Measurements from ENCODE around the gene PLK1.

PLK1 gene

GRCh38 chr16:23679986-23680336 lies 1.3 kb downstream of the PLK1 start:
- no peak for DNase-seq (ENCODE audit: low read depth)
- TF ChIP-seq CTCF (conservative IDR thresholded peaks at IDR 0.05; ENCODE audit: low read length) = no peak
- H3K4me3 ChIP-seq (ENCODE audit: low read length) = peak overlapping the region; percentile 75

GRCh38 chr16:23682181-23682580 lies 3.5 kb downstream of the PLK1 start:
- no peak overlapping the region for H3K4me3 ChIP-seq (ENCODE audit: low read length)
- DNase-seq (ENCODE audit: low read depth) = peak; percentile 53
- no peak for TF ChIP-seq CTCF (conservative IDR thresholded peaks at IDR 0.05; ENCODE audit: low read length)

GRCh38 chr16:23683487-23683886 lies 4.8 kb downstream of the PLK1 start:
- no peak for DNase-seq (ENCODE audit: low read depth)
- H3K4me3 ChIP-seq (ENCODE audit: low read length) = no peak overlapping the region
- no peak for TF ChIP-seq CTCF (conservative IDR thresholded peaks at IDR 0.05; ENCODE audit: low read length)

- no peak overlapping the region for H3K4me3 ChIP-seq (ENCODE audit: low read length)
- TF ChIP-seq CTCF (conservative IDR thresholded peaks at IDR 0.05; ENCODE audit: low read length) = no peak
- DNase-seq (ENCODE audit: low read depth) = no peak
Observed at GRCh38 chr16:23687034-23687808, 8.5 kb downstream of the PLK1 start.

GRCh38 chr16:23689442-23690187 lies 10.9 kb downstream of the PLK1 start:
- no peak overlapping the region for H3K4me3 ChIP-seq (ENCODE audit: low read length)
- DNase-seq (ENCODE audit: low read depth) = no peak
- TF ChIP-seq CTCF (conservative IDR thresholded peaks at IDR 0.05; ENCODE audit: low read length) = no peak

- H3K4me3 ChIP-seq (ENCODE audit: low read length) = no peak overlapping the region
- no peak for DNase-seq (ENCODE audit: low read depth)
- no peak for TF ChIP-seq CTCF (conservative IDR thresholded peaks at IDR 0.05; ENCODE audit: low read length)
Observed at GRCh38 chr16:23690771-23691482, 12.2 kb downstream of the PLK1 start.
